A549 (cell line): Measurements from ENCODE around the gene GFY. TPM values are rescaled to one million over a fixed set of nuclear protein-coding genes. Genes with fewer than 3 reads are reported as not detected.
A peak's percentile ranks its signal among the peaks of the same experiment; 100 is the strongest.

Experiments used
- ATAC-seq, 2 experiments: fragments of 200-7000 bp in 1 of 2; fragments of >200 bp in 1 of 2; cut with Nextera tagmentation in 1 of 2; cut with Tn5 transposase in 1 of 2; 3 replicates each; pipeline versions ENCODE4 v1.8.0 to v1.9.1; 2018 to 2020; ENCODE audit warnings: mild to moderate bottlenecking in 1 of 2, moderate library complexity in 1 of 2
- CTCF ChIA-PET: fragments of 300-600 bp; sonication (Branson Sonifier 250); formaldehyde crosslinking; extraction: SDS; loops from one replicate; lab custom pipeline; 2021; ENCODE audit warnings: antibody characterized with exemption, inconsistent platforms; lab: Yijun Ruan, JAX
- POLR2A ChIA-PET: fragments of 350-600 bp; formaldehyde crosslinking; extraction: SDS; loops from one replicate; lab custom pipeline; 2021; ENCODE audit warnings: antibody characterized with exemption, inconsistent platforms; lab: Yijun Ruan, JAX
- DNase-seq, 2 experiments: peaks; one replicate each; pipeline versions ENCODE4 v3.0.0 to v3.0.0-alpha.2; 2011 to 2016; ENCODE audit warnings: low read depth in 1 of 2, low spot score in 1 of 2
- FAIRE-seq: peaks from 2 replicates; lab custom pipeline; 2011; peaks lifted over from hg19 to GRCh38; lab: Jason Lieb, UNC
- H3K27ac ChIP-seq, 2 experiments: fragments of >200 bp; sonication (Bioruptor Twin); formaldehyde crosslinking; 3 replicates each; pipeline ENCODE4 v1.5.1; 2016 to 2017
- H3K4me1 ChIP-seq: fragments of >200 bp; sonication (Bioruptor Twin); formaldehyde crosslinking; 3 replicates; pipeline ENCODE4 v1.6.1; 2016
- H3K4me2 ChIP-seq: fragments of >200 bp; sonication (Bioruptor Twin); formaldehyde crosslinking; 3 replicates; pipeline ENCODE4 v1.6.1; 2016
- H3K4me3 ChIP-seq: fragments of >200 bp; sonication (Bioruptor Twin); formaldehyde crosslinking; 3 replicates; pipeline ENCODE4 v1.5.1; 2016
- H3K9me3 ChIP-seq: fragments of >200 bp; sonication (Bioruptor Twin); formaldehyde crosslinking; 3 replicates; pipeline ENCODE4 v1.6.1; 2016
- CBX2 ChIP-seq: fragments of 200-600 bp; sonication (generic); IDR thresholded peaks from 2 replicates; pipeline ENCODE4 v1.6.1; 2016; ENCODE audit warnings: low read depth, mild to moderate bottlenecking, borderline replicate concordance
- CBX8 ChIP-seq: fragments of 200-600 bp; sonication (generic); IDR thresholded peaks from 2 replicates; pipeline ENCODE4 v1.6.1; 2016
- CTCF ChIP-seq: fragments of >200 bp; sonication (Bioruptor Twin); formaldehyde crosslinking; IDR thresholded peaks from 3 replicates; pipeline ENCODE4 v1.5.1; 2016
- E2F6 ChIP-seq: IDR thresholded peaks from 2 replicates; pipeline ENCODE4 v1.6.1; 2012; ENCODE audit warnings: low read depth, borderline replicate concordance
- HMGXB4 ChIP-seq: fragments of 250-450 bp; sonication (Bioruptor Pico); IDR thresholded peaks from 2 replicates; pipeline ENCODE4 v1.5.0; 2021; ENCODE audit warnings: mild to moderate bottlenecking, moderate library complexity, borderline replicate concordance
- HOXB13 ChIP-seq: fragments of 250-450 bp; sonication (Bioruptor Pico); IDR thresholded peaks from 2 replicates; pipeline ENCODE4 v1.5.0; 2020; ENCODE audit warnings: low read depth, mild to moderate bottlenecking, moderate library complexity
- KDM5A ChIP-seq: fragments of 200-600 bp; sonication (generic); IDR thresholded peaks from 2 replicates; pipeline ENCODE4 v1.6.1; 2016; ENCODE audit warnings: antibody characterized with exemption, mild to moderate bottlenecking
- MAX ChIP-seq: IDR thresholded peaks from 2 replicates; pipeline ENCODE4 v1.6.1; 2012
- MAZ ChIP-seq: fragments of 150-350 bp; IDR thresholded peaks from 2 replicates; pipeline ENCODE4 v1.6.1; 2014; ENCODE audit warnings: antibody characterized with exemption, low read depth, low read length, borderline replicate concordance
- PHF8 ChIP-seq: fragments of 200-600 bp; sonication (generic); IDR thresholded peaks from 2 replicates; pipeline ENCODE4 v1.6.1; 2016; ENCODE audit warnings: low read depth, mild to moderate bottlenecking, antibody characterized with exemption, moderate library complexity, borderline replicate concordance
- RCOR1 ChIP-seq: fragments of 150-350 bp; IDR thresholded peaks from 2 replicates; pipeline ENCODE4 v1.6.1; 2014; ENCODE audit warnings: antibody characterized with exemption, low read length, low read depth
- REST ChIP-seq: fragments of 200-600 bp; sonication (generic); IDR thresholded peaks from 2 replicates; pipeline ENCODE4 v1.6.1; 2016; ENCODE audit warnings: antibody characterized with exemption, mild to moderate bottlenecking, moderate library complexity
- TP53 ChIP-seq: fragments of 250-450 bp; sonication (Bioruptor Pico); IDR thresholded peaks from 2 replicates; pipeline ENCODE4 v1.5.0; 2021; ENCODE audit warnings: mild to moderate bottlenecking, moderate library complexity
- USF2 ChIP-seq: fragments of 450-650 bp; IDR thresholded peaks from 2 replicates; pipeline ENCODE4 v1.6.1; 2014; ENCODE audit warnings: antibody characterized with exemption
- WGBS: methylation state at CpG from one replicate; pipeline ENCODE4 v1.1.6; 2017; ENCODE audit errors: missing lambda C conversion rate; 5-methylcytosine and 5-hydroxymethylcytosine counted together
- polyA plus RNA-seq, 4 experiments: library from polyadenylated mRNA; depleted of rRNA in 3 of 4; stranded (reverse); fragments of >200 nt; fragmentation: RNase III in 1 of 4; extraction: RNeasy Plus Mini Kit Qiagen cat#74134 plus additional on column Dnase treatment in 1 of 4; gene quantifications; 2 replicates in 3 of 4; 3 replicates in 1 of 4; pipeline ENCODE4 v1.2.3, GENCODE V29; 2011 to 2017

Gene GFY
- polyA plus RNA-seq, 2 of the 4 experiments (the other 2 are of a cell fraction): 0.06 TPM; not detected in 1

GRCh38 chr19:49422407-49423070 lies 2.6 kb upstream of the GFY start:
- no peak for TF ChIP-seq HMGXB4 (CRISPR knock-in tag)
- no peak for TF ChIP-seq RCOR1
- TF ChIP-seq MAZ: 0 out of 2 replicates have a peak, but pooled peaks have one; percentile 7
- peak; percentile 82 for TF ChIP-seq MAX
- peak; percentile 61 for TF ChIP-seq CTCF
- peak; percentile 92 for TF ChIP-seq E2F6
- no peak for TF ChIP-seq KDM5A
- TF ChIP-seq REST: no peak
- no peak for TF ChIP-seq TP53 (CRISPR knock-in tag)
- TF ChIP-seq USF2: no peak
- TF ChIP-seq PHF8: peak; percentile 10; the same call in 1 of the 2 replicates
- no peak for TF ChIP-seq CBX2
- TF ChIP-seq CBX8: no peak
- no peak for TF ChIP-seq HOXB13
- POLR2A ChIA-PET: interaction anchor here (0.8 to 1.0 kb wide), 2 partner anchors 12 to 35 kb away, joined by 4 to 5 read pairs; partner anchors contain the start of gene KASH5
- no peak for FAIRE-seq
- Histone ChIP-seq H3K9me3 (no peaks in the 10 kb centered on the region), H3K4me2 (peak overlapping the region; percentile 88), H3K27ac (peak overlapping the region; percentile 27 to 79; a peak in 5 of 6 replicates), H3K4me1 (peaks cover 26% of the 10 kb centered on the region), H3K4me3 (peak overlapping the region; percentile 38)
- ATAC-seq: peak; percentile 57 to 82
- CTCF ChIA-PET: interaction anchor here (0.9 to 13.8 kb wide), 14 partner anchors 8 to 167 kb away, joined by 3 to 141 read pairs (median 6); partner anchors contain the start of genes PIH1D1 and SLC17A7
- WGBS: 2% methylated on average over 43 of the region's 58 CpGs
- peak; percentile 66 to 89 for DNase-seq
